GM12878 (cell line): ENCODE results near the gene PDCD10. TPM values are rescaled to one million over a fixed set of nuclear protein-coding genes. Genes with fewer than 3 reads are reported as not detected.

Source experiments
- ATAC-seq: fragments of 200-7000 bp; cut with Tn5 transposase; 3 replicates; pipeline ENCODE4 v1.9.1; 2020; ENCODE audit warnings: mild to moderate bottlenecking, moderate library complexity
- BruUV-seq: library from RNA; stranded (reverse); fragments of 400-500 nt; replicated peaks from 2 replicates; lab custom pipeline; 2021; lab: Mats Ljungman, UMichigan
- CTCF ChIA-PET: fragments of 300-600 bp; sonication (Branson Sonifier 250); formaldehyde crosslinking; extraction: SDS; loops from one replicate; lab custom pipeline; 2021; ENCODE audit warnings: inconsistent platforms; lab: Yijun Ruan, JAX
- POLR2A ChIA-PET: fragments of 350-600 bp; formaldehyde crosslinking; extraction: SDS; loops from one replicate; lab custom pipeline; 2021; ENCODE audit warnings: inconsistent platforms; lab: Charles Lee
- RAD21 ChIA-PET: fragments of 300-600 bp; sonication (Branson Sonifier 250); formaldehyde crosslinking; loops from one replicate; lab custom pipeline; 2023; ENCODE audit warnings: antibody characterized with exemption; ENCODE audit not compliant: unreplicated experiment; lab: Charles Lee
- SMC1A ChIA-PET: fragments of 300-600 bp; sonication (Branson Sonifier 250); formaldehyde crosslinking; loops from one replicate; lab custom pipeline; 2023; ENCODE audit not compliant: unreplicated experiment, uncharacterized antibody; lab: Charles Lee
- DNase-seq: peaks from one replicate; pipeline ENCODE4 v3.0.0-alpha.2; 2011; ENCODE audit warnings: low read depth, low spot score
- FAIRE-seq: peaks from 3 replicates; lab custom pipeline; 2011; peaks lifted over from hg19 to GRCh38; lab: Jason Lieb, UNC
- H2AFZ ChIP-seq: 2 replicates; pipeline ENCODE4 v1.6.0; 2011; ENCODE audit warnings: low read depth, low read length, control low read depth; ENCODE audit not compliant: control insufficient read depth
- H3K27ac ChIP-seq: 2 replicates; pipeline ENCODE4 v1.5.1; 2011; ENCODE audit warnings: control low read depth; ENCODE audit not compliant: control insufficient read depth, insufficient read depth
- H3K27me3 ChIP-seq, 2 experiments: replicated peaks in 1 of 2; 2 replicates each; pipeline versions ENCODE4 v1.6.0 to v1.6.1; 2011; ENCODE audit warnings: low read length in 1 of 2; ENCODE audit not compliant: control insufficient read depth in 2 of 2, insufficient read depth in 2 of 2
- H3K36me3 ChIP-seq, 2 experiments: 2 replicates each; pipeline ENCODE4 v1.5.1; 2011; ENCODE audit warnings: low read length in 1 of 2; ENCODE audit not compliant: control insufficient read depth in 2 of 2, insufficient read depth in 2 of 2
- H3K4me1 ChIP-seq: 2 replicates; pipeline ENCODE4 v1.6.1; 2011; ENCODE audit warnings: mild to moderate bottlenecking, low read length, moderate library complexity, mixed read lengths; ENCODE audit not compliant: control insufficient read depth, insufficient read depth
- H3K4me2 ChIP-seq: 2 replicates; pipeline ENCODE4 v1.6.0; 2011; ENCODE audit warnings: control low read depth; ENCODE audit not compliant: control insufficient read depth, insufficient read depth
- H3K4me3 ChIP-seq: fragments of 200-600 bp; sonication (generic); 2 replicates; pipeline ENCODE4 v1.5.1; 2016
- H3K79me2 ChIP-seq: 2 replicates; pipeline ENCODE4 v1.6.0; 2011; ENCODE audit warnings: low read length; ENCODE audit not compliant: control insufficient read depth, insufficient read depth
- H3K9ac ChIP-seq: 2 replicates; pipeline ENCODE4 v1.8.0; 2011; ENCODE audit warnings: low read length, control low read depth, mixed read lengths; ENCODE audit not compliant: control insufficient read depth, insufficient read depth
- H3K9me3 ChIP-seq: replicated peaks from 3 replicates; pipeline ENCODE4 v1.5.1; 2011; ENCODE audit warnings: mild to moderate bottlenecking, low read length; ENCODE audit not compliant: control insufficient read depth, insufficient read depth
- H4K20me1 ChIP-seq: 2 replicates; pipeline ENCODE4 v1.6.0; 2011; ENCODE audit not compliant: control insufficient read depth, insufficient read depth
- ASH2L ChIP-seq: fragments of 300-600, 200-600 bp; sonication (generic); IDR thresholded peaks from 2 replicates; pipeline ENCODE4 v1.6.1; 2017; ENCODE audit warnings: low read depth, mild to moderate bottlenecking, borderline replicate concordance
- DPF2 ChIP-seq: fragments of 450-650 bp; IDR thresholded peaks from 2 replicates; pipeline ENCODE4 v1.6.1; 2017; ENCODE audit warnings: mild to moderate bottlenecking
- E4F1 ChIP-seq: fragments of 450-650 bp; IDR thresholded peaks from 2 replicates; pipeline ENCODE4 v1.6.1; 2018; ENCODE audit warnings: borderline replicate concordance, mild to moderate bottlenecking; ENCODE audit not compliant: partially characterized antibody
- EGR1 ChIP-seq, 2 experiments: IDR thresholded peaks; 1 replicate in 1 of 2; 2 replicates in 1 of 2; pipeline ENCODE4 v1.6.1; 2011 to 2012; ENCODE audit warnings: low read depth in 2 of 2, low read length in 2 of 2, borderline replicate concordance in 1 of 2, mild to moderate bottlenecking in 1 of 2, moderate library complexity in 1 of 2
- IKZF2 ChIP-seq, 2 experiments: fragments of 450-650 bp; IDR thresholded peaks; 2 replicates each; pipeline ENCODE4 v1.6.1; 2017; ENCODE audit warnings: mild to moderate bottlenecking in 2 of 2, moderate library complexity in 2 of 2
- IRF5 ChIP-seq: fragments of 450-650 bp; IDR thresholded peaks from 2 replicates; pipeline ENCODE4 v1.6.1; 2017; ENCODE audit warnings: borderline replicate concordance
- JUND ChIP-seq: IDR thresholded peaks from 2 replicates; pipeline ENCODE4 v1.6.1; 2012; ENCODE audit warnings: low read depth, mild to moderate bottlenecking, low read length, improper control_type of control experiment, moderate library complexity
- RCOR1 ChIP-seq: conservative IDR thresholded peaks from 2 replicates; pipeline ENCODE4 v1.6.1; 2012; ENCODE audit warnings: low read depth, low read length, improper control_type of control experiment
- SMC3 ChIP-seq: IDR thresholded peaks from 2 replicates; pipeline ENCODE4 v1.6.1; 2011; ENCODE audit warnings: low read length, improper control_type of control experiment, borderline replicate concordance
- STAT3 ChIP-seq: IDR thresholded peaks from 2 replicates; pipeline ENCODE4 v1.6.1; 2011; ENCODE audit warnings: low read depth, low read length, improper control_type of control experiment
- TAF1 ChIP-seq: IDR thresholded peaks from 2 replicates; pipeline ENCODE4 v1.6.1; 2011; ENCODE audit warnings: mild to moderate bottlenecking, low read depth, low read length, borderline replicate concordance
- ZNF384 ChIP-seq: IDR thresholded peaks from 2 replicates; pipeline ENCODE4 v1.6.1; 2012; ENCODE audit warnings: low read depth, mild to moderate bottlenecking, low read length, improper control_type of control experiment, borderline replicate concordance
- ZNF622 ChIP-seq: fragments of 450-650 bp; IDR thresholded peaks from 2 replicates; pipeline ENCODE4 v1.6.1; 2017; ENCODE audit warnings: mild to moderate bottlenecking, inconsistent platforms
- WGBS: methylation state at CpG from one replicate; pipeline ENCODE4 v1.1.6; 2016; ENCODE audit warnings: low lambda C conversion rate; ENCODE audit not compliant: insufficient replicate concordance, insufficient coverage; ENCODE audit errors: missing lambda C conversion rate; 5-methylcytosine and 5-hydroxymethylcytosine counted together
- in situ Hi-C: fragments of 300-500 bp; cut with MboI; formaldehyde crosslinking; loops from 9 replicates; pipeline ENCODE4 v1.14.3; 2018; ENCODE audit warnings: mixed read lengths
- intact Hi-C: fragments of 100-400 bp; cut with micrococcal nuclease; formaldehyde crosslinking; loops from one replicate; pipeline ENCODE4 v1.14.2; 2022; ENCODE audit not compliant: unreplicated experiment
- polyA plus RNA-seq, 11 experiments: library from polyadenylated mRNA; depleted of rRNA in 4 of 11; unstranded in 6 of 11; stranded (reverse) in 5 of 11; fragments of >200 nt; fragmentation: Nextera tagmentation in 4 of 11; fragmentation: Illumina TruSeq in 1 of 11; extraction: Ambion mirVana in 4 of 11; extraction: Trizol in 1 of 11; gene quantifications; 1 replicate in 1 of 11; 2 replicates in 10 of 11; pipeline versions ENCODE4 v1.2.1 to v1.2.3, GENCODE V29; 2011 to 2016; ENCODE audit warnings: inconsistent platforms in 2 of 11, missing spikeins in 2 of 11, low read depth in 1 of 11
- total RNA-seq, 4 experiments: library from RNA; depleted of rRNA in 3 of 4; stranded (reverse); fragments of >200 nt in 3 of 4; fragmentation: Illumina TruSeq in 1 of 4; extraction: Trizol in 1 of 4; gene quantifications; 2 replicates each; pipeline versions ENCODE4 v1.2.1 to v1.2.3, GENCODE V29; 2013 to 2021
- TF ChIP-seq, protein P1 (sequence below): IDR thresholded peaks from 2 replicates; pipeline ENCODE4 v1.6.1; 2011; ENCODE audit warnings: borderline replicate concordance, low read depth, mild to moderate bottlenecking, moderate library complexity, mixed read lengths, low read length; ENCODE audit not compliant: insufficient read depth; ENCODE audit errors: extremely low read length
- TF ChIP-seq, protein P2 (sequence below): fragments of 150-350 bp; IDR thresholded peaks from 2 replicates; pipeline ENCODE4 v1.6.1; 2016; ENCODE audit warnings: low read depth, low read length

Gene PDCD10
- total and polyA plus RNA-seq, 10 of the 15 experiments (the other 5 are each of a cell fraction or from before 2014, with no cell fraction given) = 64.1 to 247 (median 125) TPM

GRCh38 chr3:167691366-167691765, 43.3 kb downstream of the PDCD10 start:
- RAD21 ChIA-PET = interaction anchor here (0.7 to 1.9 kb wide), 8 partner anchors 12 to 311 kb away, joined by 3 to 9 read pairs (median 6); partner anchors contain the start of genes PDCD10, SERPINI1 and ZBBX
- in situ Hi-C loops = no loop called here
- Histone ChIP-seq H3K9ac (no peak overlapping the region), H3K4me3 (no peak overlapping the region), H3K27ac (no peak overlapping the region; the same call in 1 of the 2 replicates), H3K9me3 (no peaks in the 10 kb centered on the region), H3K27me3 (no peaks in the 10 kb centered on the region), H3K4me1 (peaks cover 10% of the 10 kb centered on the region; the same call in 1 of the 2 replicates), H4K20me1 (no peaks in the 10 kb centered on the region), H2AFZ (no peak overlapping the region), H3K36me3 (peaks cover 2 to 6% of the 10 kb centered on the region in 2 experiments; a peak in 2 of 4 replicates), H3K79me2 (no peaks in the 10 kb centered on the region; the same call in 1 of the 2 replicates), H3K4me2 (peak overlapping the region; percentile 31; the same call in 1 of the 2 replicates)
- FAIRE-seq = peak; percentile 97
- peak; percentile 84 for DNase-seq
- intact Hi-C loops = loop anchor here (10.0 kb wide), 1 partner anchor 363 kb away; no protein-coding TSS in a partner anchor
- 0% methylated on average over 3 of the region's 3 CpGs for WGBS
- POLR2A ChIA-PET = interaction anchor here (0.5 to 1.1 kb wide), 2 partner anchors 44 to 1918 kb away, joined by 3 to 5 read pairs; partner anchors contain the start of genes PDCD10 and SERPINI1
- ATAC-seq = peak; percentile 100
- CTCF ChIA-PET = interaction anchor here (1.2 to 1.9 kb wide), 3 partner anchors 38 to 52 kb away, joined by 3 to 5 read pairs (median 4); no protein-coding TSS in a partner anchor
- SMC1A ChIA-PET = interaction anchor here (0.6 to 2.2 kb wide), 14 partner anchors 12 to 191 kb away, joined by 3 to 9 read pairs (median 4); no protein-coding TSS in a partner anchor
- BruUV-seq = no TSS peak
- TF ChIP-seq ASH2L (no peak), EGR1 (IDR thresholded peaks at IDR 0.05; ENCODE audit: borderline replicate concordance in 1 of 2, low read depth in 2 of 2, low read length in 2 of 2) (no peak), STAT3 (0 out of 2 replicates have a peak, but pooled peaks have one; percentile 55), IRF5 (no peak), RCOR1 (peak; percentile 88; the same call in 1 of the 2 replicates), TAF1 (no peak), JUND (peak; percentile 27; the same call in 1 of the 2 replicates), ZNF384 (no peak), E4F1 (no peak), DPF2 (peak; percentile 94), ZNF622 (no peak), SMC3 (no peak), IKZF2 (IDR thresholded peaks at IDR 0.05) (peak; percentile 92)
- TF ChIP-seq, protein P1, sequence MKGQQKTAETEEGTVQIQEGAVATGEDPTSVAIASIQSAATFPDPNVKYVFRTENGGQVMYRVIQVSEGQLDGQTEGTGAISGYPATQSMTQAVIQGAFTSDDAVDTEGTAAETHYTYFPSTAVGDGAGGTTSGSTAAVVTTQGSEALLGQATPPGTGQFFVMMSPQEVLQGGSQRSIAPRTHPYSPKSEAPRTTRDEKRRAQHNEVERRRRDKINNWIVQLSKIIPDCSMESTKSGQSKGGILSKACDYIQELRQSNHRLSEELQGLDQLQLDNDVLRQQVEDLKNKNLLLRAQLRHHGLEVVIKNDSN = no peak
- TF ChIP-seq, protein P2, sequence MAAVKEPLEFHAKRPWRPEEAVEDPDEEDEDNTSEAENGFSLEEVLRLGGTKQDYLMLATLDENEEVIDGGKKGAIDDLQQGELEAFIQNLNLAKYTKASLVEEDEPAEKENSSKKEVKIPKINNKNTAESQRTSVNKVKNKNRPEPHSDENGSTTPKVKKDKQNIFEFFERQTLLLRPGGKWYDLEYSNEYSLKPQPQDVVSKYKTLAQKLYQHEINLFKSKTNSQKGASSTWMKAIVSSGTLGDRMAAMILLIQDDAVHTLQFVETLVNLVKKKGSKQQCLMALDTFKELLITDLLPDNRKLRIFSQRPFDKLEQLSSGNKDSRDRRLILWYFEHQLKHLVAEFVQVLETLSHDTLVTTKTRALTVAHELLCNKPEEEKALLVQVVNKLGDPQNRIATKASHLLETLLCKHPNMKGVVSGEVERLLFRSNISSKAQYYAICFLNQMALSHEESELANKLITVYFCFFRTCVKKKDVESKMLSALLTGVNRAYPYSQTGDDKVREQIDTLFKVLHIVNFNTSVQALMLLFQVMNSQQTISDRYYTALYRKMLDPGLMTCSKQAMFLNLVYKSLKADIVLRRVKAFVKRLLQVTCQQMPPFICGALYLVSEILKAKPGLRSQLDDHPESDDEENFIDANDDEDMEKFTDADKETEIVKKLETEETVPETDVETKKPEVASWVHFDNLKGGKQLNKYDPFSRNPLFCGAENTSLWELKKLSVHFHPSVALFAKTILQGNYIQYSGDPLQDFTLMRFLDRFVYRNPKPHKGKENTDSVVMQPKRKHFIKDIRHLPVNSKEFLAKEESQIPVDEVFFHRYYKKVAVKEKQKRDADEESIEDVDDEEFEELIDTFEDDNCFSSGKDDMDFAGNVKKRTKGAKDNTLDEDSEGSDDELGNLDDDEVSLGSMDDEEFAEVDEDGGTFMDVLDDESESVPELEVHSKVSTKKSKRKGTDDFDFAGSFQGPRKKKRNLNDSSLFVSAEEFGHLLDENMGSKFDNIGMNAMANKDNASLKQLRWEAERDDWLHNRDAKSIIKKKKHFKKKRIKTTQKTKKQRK = no peak
